Cardiac muscle cell (in vitro differentiated cells and primary cell): ENCODE measurements around the gene UNC13C. TPM values are rescaled to one million over a fixed set of nuclear protein-coding genes. Genes with fewer than 3 reads are reported as not detected.

Source experiments
- DNase-seq, 2 donors: peaks; one replicate each; pipeline versions ENCODE4 v3.0.0 to v3.0.0-alpha.2; 2010 to 2017; ENCODE audit warnings: low read depth in 1 of 2, low spot score in 1 of 2
- H3K27ac ChIP-seq: fragments of 200-600 bp; sonication (generic); 2 replicates; pipeline ENCODE4 v1.5.1; 2016
- H3K27me3 ChIP-seq: fragments of 200-600 bp; sonication (generic); 2 replicates; pipeline ENCODE4 v1.6.0; 2016; ENCODE audit warnings: control low read depth
- H3K36me3 ChIP-seq: fragments of 200-600 bp; sonication (generic); 2 replicates; pipeline ENCODE4 v1.5.1; 2016; ENCODE audit warnings: control low read depth
- H3K4me1 ChIP-seq: fragments of 200-600 bp; sonication (generic); 2 replicates; pipeline ENCODE4 v1.8.1; 2017; ENCODE audit warnings: low read depth, mild to moderate bottlenecking, mixed run types
- H3K4me3 ChIP-seq: fragments of 200-600 bp; sonication (generic); 2 replicates; pipeline ENCODE4 v1.5.1; 2016; ENCODE audit warnings: mild to moderate bottlenecking
- H3K9me3 ChIP-seq: fragments of 200-600 bp; sonication (generic); 2 replicates; pipeline ENCODE4 v1.5.1; 2017; ENCODE audit warnings: low read depth, mild to moderate bottlenecking, control low read depth
- polyA plus RNA-seq: library from polyadenylated mRNA; unstranded; fragments of >200 nt; fragmentation: Nextera tagmentation; extraction: Ambion mirVana; gene quantifications from 2 replicates; pipeline ENCODE4 v1.2.1, GENCODE V29; 2016
- total RNA-seq: library from RNA; depleted of rRNA; stranded (reverse); fragments of >200 nt; gene quantifications from 2 replicates; pipeline ENCODE4 v1.2.3, GENCODE V29; 2016
- TF ChIP-seq, protein P1 (sequence below): IDR thresholded peaks from 2 replicates; pipeline ENCODE4 v1.5.1; 2012; ENCODE audit warnings: low read depth, mild to moderate bottlenecking, low read length

Gene UNC13C
- total and polyA plus RNA-seq, 2 experiments from 2014 or later: under 0.01 TPM; not detected in 1

- Histone ChIP-seq H3K4me3 (no peak overlapping the region), H3K9me3 (no peaks in the 10 kb centered on the region), H3K27ac (no peak overlapping the region), H3K36me3 (no peaks in the 10 kb centered on the region), H3K4me1 (no peaks in the 10 kb centered on the region), H3K27me3 (no peaks in the 10 kb centered on the region)
- TF ChIP-seq, protein P1, sequence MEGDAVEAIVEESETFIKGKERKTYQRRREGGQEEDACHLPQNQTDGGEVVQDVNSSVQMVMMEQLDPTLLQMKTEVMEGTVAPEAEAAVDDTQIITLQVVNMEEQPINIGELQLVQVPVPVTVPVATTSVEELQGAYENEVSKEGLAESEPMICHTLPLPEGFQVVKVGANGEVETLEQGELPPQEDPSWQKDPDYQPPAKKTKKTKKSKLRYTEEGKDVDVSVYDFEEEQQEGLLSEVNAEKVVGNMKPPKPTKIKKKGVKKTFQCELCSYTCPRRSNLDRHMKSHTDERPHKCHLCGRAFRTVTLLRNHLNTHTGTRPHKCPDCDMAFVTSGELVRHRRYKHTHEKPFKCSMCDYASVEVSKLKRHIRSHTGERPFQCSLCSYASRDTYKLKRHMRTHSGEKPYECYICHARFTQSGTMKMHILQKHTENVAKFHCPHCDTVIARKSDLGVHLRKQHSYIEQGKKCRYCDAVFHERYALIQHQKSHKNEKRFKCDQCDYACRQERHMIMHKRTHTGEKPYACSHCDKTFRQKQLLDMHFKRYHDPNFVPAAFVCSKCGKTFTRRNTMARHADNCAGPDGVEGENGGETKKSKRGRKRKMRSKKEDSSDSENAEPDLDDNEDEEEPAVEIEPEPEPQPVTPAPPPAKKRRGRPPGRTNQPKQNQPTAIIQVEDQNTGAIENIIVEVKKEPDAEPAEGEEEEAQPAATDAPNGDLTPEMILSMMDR: no peak
- DNase-seq: no peak
Measured at GRCh38 chr15:54149115-54149531, 170.9 kb downstream of the UNC13C start.

DNA sequence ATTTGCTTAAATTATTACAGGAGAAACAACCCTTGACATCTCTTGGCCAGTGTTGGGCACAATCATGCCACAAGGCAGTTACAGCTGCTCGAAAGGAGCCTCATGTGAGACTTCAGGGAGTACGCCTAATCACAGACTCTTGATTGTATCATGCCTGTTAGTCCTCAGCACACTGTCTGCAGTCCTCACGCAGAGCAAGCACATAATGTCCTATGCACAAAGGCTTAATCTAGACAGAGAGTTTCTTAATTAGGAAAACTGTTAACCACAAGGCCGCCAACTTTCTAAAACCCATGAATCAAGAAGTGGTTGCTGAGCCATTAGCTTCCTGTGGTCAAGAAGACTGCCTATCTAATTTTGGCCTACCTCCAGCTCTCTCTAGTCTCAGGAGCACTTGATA is 172.0 kb downstream of the UNC13C start:
- H3K27me3 ChIP-seq: no peaks in the 10 kb centered on the region
- no peaks in the 10 kb centered on the region for H3K9me3 ChIP-seq
- TF ChIP-seq, protein P1: no peak
- no peak for DNase-seq
- H3K4me1 ChIP-seq: no peaks in the 10 kb centered on the region
- no peak overlapping the region for H3K27ac ChIP-seq
- no peaks in the 10 kb centered on the region for H3K36me3 ChIP-seq
- H3K4me3 ChIP-seq: no peak overlapping the region

DNA sequence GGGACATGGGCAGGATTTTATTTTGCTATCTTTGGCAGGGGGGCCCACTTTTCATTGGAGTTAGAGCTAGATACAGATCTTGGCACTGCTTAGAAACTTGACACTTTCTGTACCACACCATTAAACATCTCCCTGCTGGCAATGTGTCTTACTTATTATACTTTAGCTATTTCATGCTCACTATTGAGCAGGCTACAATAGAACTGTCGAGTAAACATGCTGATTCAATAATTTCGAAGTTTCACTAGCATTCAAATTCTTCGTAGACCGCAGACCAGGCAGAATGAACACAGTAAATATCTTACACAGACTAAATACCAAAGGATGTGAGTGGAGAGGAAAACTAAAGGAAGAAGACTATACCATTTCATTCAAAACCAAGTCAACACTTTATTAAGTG is 180.8 kb downstream of the UNC13C start:
- Histone ChIP-seq H3K4me3 (no peak overlapping the region), H3K9me3 (no peaks in the 10 kb centered on the region), H3K27me3 (no peaks in the 10 kb centered on the region), H3K36me3 (no peaks in the 10 kb centered on the region), H3K4me1 (no peaks in the 10 kb centered on the region), H3K27ac (no peak overlapping the region)
- TF ChIP-seq, protein P1: no peak
- no peak for DNase-seq

- H3K27ac ChIP-seq: no peak overlapping the region
- TF ChIP-seq, protein P1: no peak
- DNase-seq: no peak
Measured at GRCh38 chr15:54187325-54187724, 209.1 kb downstream of the UNC13C start.

DNA sequence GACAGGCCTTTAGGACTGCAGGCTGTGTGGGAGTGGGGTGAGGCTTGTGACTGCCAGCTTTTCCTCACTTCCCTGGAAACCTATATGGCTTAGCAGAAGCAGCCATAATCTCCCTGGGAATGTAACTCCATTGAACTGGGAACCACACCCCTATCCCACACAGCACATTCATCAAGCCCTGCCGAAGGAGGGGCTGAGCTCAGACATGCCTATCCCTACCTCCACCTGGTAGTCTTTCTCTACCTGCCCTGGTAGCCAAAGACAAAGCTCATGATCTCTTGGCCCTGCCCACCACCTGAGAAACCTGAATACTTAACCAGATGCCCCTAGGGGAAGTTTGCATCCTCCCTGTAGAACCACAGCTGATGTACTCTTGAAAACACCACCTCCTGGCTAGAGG is 219.8 kb downstream of the UNC13C start:
- Histone ChIP-seq H3K4me1 (no peaks in the 10 kb centered on the region), H3K27ac (no peak overlapping the region), H3K27me3 (no peaks in the 10 kb centered on the region), H3K36me3 (no peaks in the 10 kb centered on the region), H3K9me3 (no peaks in the 10 kb centered on the region), H3K4me3 (no peak overlapping the region)
- TF ChIP-seq, protein P1: no peak
- DNase-seq: no peak

More at GRCh38 chr15:54187325-54187724, 209.1 kb downstream of the UNC13C start:
- no peaks in the 10 kb centered on the region for H3K4me1 ChIP-seq
- H3K27me3 ChIP-seq: no peaks in the 10 kb centered on the region
- H3K4me3 ChIP-seq: no peak overlapping the region
- H3K36me3 ChIP-seq: no peaks in the 10 kb centered on the region
- no peaks in the 10 kb centered on the region for H3K9me3 ChIP-seq
